DMS 273 treated with DMSO at 0.1 percent for 48 hours (cell line): ENCODE data around the gene PPP2R3C.
"Not testable (repeated sequence)": the region's sequence is repeated elsewhere in the genome, so short reads cannot be mapped to it uniquely, and the experiment has no call there.

Source experiments
- DNase-seq: peaks from one replicate; lab custom pipeline; 2025; lab: John Stamatoyannopoulos, UW

The PPP2R3C gene

GRCh38 chr14:35051796-35052195, 70.0 kb downstream of the PPP2R3C start:
- no peak for DNase-seq

- no peak for DNase-seq
Observed at GRCh38 chr14:35050652-35051051, 71.1 kb downstream of the PPP2R3C start.

- no peak for DNase-seq
Observed at GRCh38 chr14:35047976-35048513, 73.7 kb downstream of the PPP2R3C start.

GRCh38 chr14:35046751-35047536, 74.8 kb downstream of the PPP2R3C start:
- no peak for DNase-seq

GRCh38 chr14:35046048-35046750, 75.6 kb downstream of the PPP2R3C start, which contains the start of gene FAM177A1:
FAM177A1 (plus strand) TSS chr14:35046272; CDS start chr14:35046464, 192 bp downstream.
- peak; percentile 95 for DNase-seq

GRCh38 chr14:35045798-35046047, 76.1 kb downstream of the PPP2R3C start:
- no peak for DNase-seq

- no peak for DNase-seq
Observed at GRCh38 chr14:35044939-35045797, 76.6 kb downstream of the PPP2R3C start.

GRCh38 chr14:35043046-35043445, 78.7 kb downstream of the PPP2R3C start:
- DNase-seq, result no peak

- no peak for DNase-seq
Observed at GRCh38 chr14:35042632-35043031, 79.2 kb downstream of the PPP2R3C start.

- not testable (repeated sequence) for DNase-seq
Observed at GRCh38 chr14:35038312-35038711, 83.5 kb downstream of the PPP2R3C start.
